GM12878 (cell line): ENCODE results near the gene RPL27A. TPM values are rescaled to one million over a fixed set of nuclear protein-coding genes. Genes with fewer than 3 reads are reported as not detected.

Source experiments
- ATAC-seq: fragments of 200-7000 bp; cut with Tn5 transposase; 3 replicates; pipeline ENCODE4 v1.9.1; 2020; ENCODE audit warnings: mild to moderate bottlenecking, moderate library complexity
- BruUV-seq: library from RNA; stranded (reverse); fragments of 400-500 nt; replicated peaks from 2 replicates; lab custom pipeline; 2021; lab: Mats Ljungman, UMichigan
- CTCF ChIA-PET: fragments of 300-600 bp; sonication (Branson Sonifier 250); formaldehyde crosslinking; extraction: SDS; loops from one replicate; lab custom pipeline; 2021; ENCODE audit warnings: inconsistent platforms; lab: Yijun Ruan, JAX
- POLR2A ChIA-PET: fragments of 350-600 bp; formaldehyde crosslinking; extraction: SDS; loops from one replicate; lab custom pipeline; 2021; ENCODE audit warnings: inconsistent platforms; lab: Charles Lee
- RAD21 ChIA-PET: fragments of 300-600 bp; sonication (Branson Sonifier 250); formaldehyde crosslinking; loops from one replicate; lab custom pipeline; 2023; ENCODE audit warnings: antibody characterized with exemption; ENCODE audit not compliant: unreplicated experiment; lab: Charles Lee
- SMC1A ChIA-PET: fragments of 300-600 bp; sonication (Branson Sonifier 250); formaldehyde crosslinking; loops from one replicate; lab custom pipeline; 2023; ENCODE audit not compliant: unreplicated experiment, uncharacterized antibody; lab: Charles Lee
- DNase-seq: peaks from one replicate; pipeline ENCODE4 v3.0.0-alpha.2; 2011; ENCODE audit warnings: low read depth, low spot score
- FAIRE-seq: peaks from 3 replicates; lab custom pipeline; 2011; peaks lifted over from hg19 to GRCh38; lab: Jason Lieb, UNC
- H2AFZ ChIP-seq: 2 replicates; pipeline ENCODE4 v1.6.0; 2011; ENCODE audit warnings: low read depth, low read length, control low read depth; ENCODE audit not compliant: control insufficient read depth
- H3K27ac ChIP-seq: 2 replicates; pipeline ENCODE4 v1.5.1; 2011; ENCODE audit warnings: control low read depth; ENCODE audit not compliant: control insufficient read depth, insufficient read depth
- H3K27me3 ChIP-seq, 2 experiments: replicated peaks in 1 of 2; 2 replicates each; pipeline versions ENCODE4 v1.6.0 to v1.6.1; 2011; ENCODE audit warnings: low read length in 1 of 2; ENCODE audit not compliant: control insufficient read depth in 2 of 2, insufficient read depth in 2 of 2
- H3K36me3 ChIP-seq, 2 experiments: 2 replicates each; pipeline ENCODE4 v1.5.1; 2011; ENCODE audit warnings: low read length in 1 of 2; ENCODE audit not compliant: control insufficient read depth in 2 of 2, insufficient read depth in 2 of 2
- H3K4me1 ChIP-seq: 2 replicates; pipeline ENCODE4 v1.6.1; 2011; ENCODE audit warnings: mild to moderate bottlenecking, low read length, moderate library complexity, mixed read lengths; ENCODE audit not compliant: control insufficient read depth, insufficient read depth
- H3K4me2 ChIP-seq: 2 replicates; pipeline ENCODE4 v1.6.0; 2011; ENCODE audit warnings: control low read depth; ENCODE audit not compliant: control insufficient read depth, insufficient read depth
- H3K4me3 ChIP-seq: fragments of 200-600 bp; sonication (generic); 2 replicates; pipeline ENCODE4 v1.5.1; 2016
- H3K79me2 ChIP-seq: 2 replicates; pipeline ENCODE4 v1.6.0; 2011; ENCODE audit warnings: low read length; ENCODE audit not compliant: control insufficient read depth, insufficient read depth
- H3K9ac ChIP-seq: 2 replicates; pipeline ENCODE4 v1.8.0; 2011; ENCODE audit warnings: low read length, control low read depth, mixed read lengths; ENCODE audit not compliant: control insufficient read depth, insufficient read depth
- H3K9me3 ChIP-seq: replicated peaks from 3 replicates; pipeline ENCODE4 v1.5.1; 2011; ENCODE audit warnings: mild to moderate bottlenecking, low read length; ENCODE audit not compliant: control insufficient read depth, insufficient read depth
- H4K20me1 ChIP-seq: 2 replicates; pipeline ENCODE4 v1.6.0; 2011; ENCODE audit not compliant: control insufficient read depth, insufficient read depth
- BHLHE40 ChIP-seq, 2 experiments: fragments of 450-650 bp in 1 of 2; IDR thresholded peaks; 2 replicates each; pipeline ENCODE4 v1.6.1; 2011 to 2017; ENCODE audit warnings: low read depth in 2 of 2, borderline replicate concordance in 1 of 2, improper control_type of control experiment in 1 of 2, low read length in 1 of 2, mild to moderate bottlenecking in 1 of 2
- CHD2 ChIP-seq: IDR thresholded peaks from 2 replicates; pipeline ENCODE4 v1.6.1; 2011; ENCODE audit warnings: low read depth, low read length, improper control_type of control experiment, borderline replicate concordance
- CHD4 ChIP-seq: fragments of 200-600 bp; sonication (generic); IDR thresholded peaks from 2 replicates; pipeline ENCODE4 v1.6.1; 2016; ENCODE audit warnings: mild to moderate bottlenecking
- CTCF ChIP-seq, 3 experiments: IDR thresholded peaks in 2 of 3; conservative IDR thresholded peaks in 1 of 3; 2 replicates each; pipeline ENCODE4 v1.5.1; 2011; ENCODE audit warnings: low read depth in 3 of 3, low read length in 3 of 3, mild to moderate bottlenecking in 3 of 3, control low read depth in 2 of 3, moderate library complexity in 2 of 3, inconsistent platforms in 1 of 3, mixed read lengths in 1 of 3; ENCODE audit not compliant: control insufficient read depth in 2 of 3, insufficient read depth in 1 of 3; ENCODE audit errors: extremely low read depth in 1 of 3
- IRF4 ChIP-seq: IDR thresholded peaks from 2 replicates; pipeline ENCODE4 v1.6.1; 2011; ENCODE audit warnings: low read depth, low read length
- LARP7 ChIP-seq: fragments of 450-650 bp; IDR thresholded peaks from 2 replicates; pipeline ENCODE4 v1.6.1; 2017; ENCODE audit warnings: mild to moderate bottlenecking
- NFYB ChIP-seq: IDR thresholded peaks from 2 replicates; pipeline ENCODE4 v1.6.1; 2011; ENCODE audit warnings: low read depth, mild to moderate bottlenecking, low read length, improper control_type of control experiment, moderate library complexity; ENCODE audit not compliant: insufficient read depth
- PAX5 ChIP-seq: IDR thresholded peaks from 2 replicates; pipeline ENCODE4 v1.6.1; 2011; ENCODE audit warnings: low read depth, low read length, borderline replicate concordance
- RBBP5 ChIP-seq: fragments of 200-600 bp; sonication (generic); conservative IDR thresholded peaks from 2 replicates; pipeline ENCODE4 v1.6.1; 2016
- RELB ChIP-seq: fragments of 450-650 bp; IDR thresholded peaks from 2 replicates; pipeline ENCODE4 v1.6.1; 2017; ENCODE audit warnings: low read depth, mild to moderate bottlenecking, moderate library complexity
- SREBF2 ChIP-seq: IDR thresholded peaks from 2 replicates; pipeline ENCODE4 v1.6.1; 2012; ENCODE audit warnings: mild to moderate bottlenecking, low read length
- USF2 ChIP-seq: IDR thresholded peaks from 2 replicates; pipeline ENCODE4 v1.6.1; 2011; ENCODE audit warnings: low read depth, low read length, improper control_type of control experiment, borderline replicate concordance
- ZNF687 ChIP-seq: fragments of 450-650 bp; IDR thresholded peaks from 2 replicates; pipeline ENCODE4 v1.6.1; 2017; ENCODE audit warnings: mild to moderate bottlenecking, moderate library complexity
- WGBS: methylation state at CpG from one replicate; pipeline ENCODE4 v1.1.6; 2016; ENCODE audit warnings: low lambda C conversion rate; ENCODE audit not compliant: insufficient replicate concordance, insufficient coverage; ENCODE audit errors: missing lambda C conversion rate; 5-methylcytosine and 5-hydroxymethylcytosine counted together
- in situ Hi-C: fragments of 300-500 bp; cut with MboI; formaldehyde crosslinking; loops from 9 replicates; pipeline ENCODE4 v1.14.3; 2018; ENCODE audit warnings: mixed read lengths
- intact Hi-C: fragments of 100-400 bp; cut with micrococcal nuclease; formaldehyde crosslinking; loops from one replicate; pipeline ENCODE4 v1.14.2; 2022; ENCODE audit not compliant: unreplicated experiment
- polyA plus RNA-seq, 11 experiments: library from polyadenylated mRNA; depleted of rRNA in 4 of 11; unstranded in 6 of 11; stranded (reverse) in 5 of 11; fragments of >200 nt; fragmentation: Nextera tagmentation in 4 of 11; fragmentation: Illumina TruSeq in 1 of 11; extraction: Ambion mirVana in 4 of 11; extraction: Trizol in 1 of 11; gene quantifications; 1 replicate in 1 of 11; 2 replicates in 10 of 11; pipeline versions ENCODE4 v1.2.1 to v1.2.3, GENCODE V29; 2011 to 2016; ENCODE audit warnings: inconsistent platforms in 2 of 11, missing spikeins in 2 of 11, low read depth in 1 of 11
- total RNA-seq, 4 experiments: library from RNA; depleted of rRNA in 3 of 4; stranded (reverse); fragments of >200 nt in 3 of 4; fragmentation: Illumina TruSeq in 1 of 4; extraction: Trizol in 1 of 4; gene quantifications; 2 replicates each; pipeline versions ENCODE4 v1.2.1 to v1.2.3, GENCODE V29; 2013 to 2021

The RPL27A gene
- total and polyA plus RNA-seq, 10 of the 15 experiments (the other 5 are each of a cell fraction or from before 2014, with no cell fraction given), result 978 to 4,776 (median 1,959) TPM

GRCh38 chr11:8650401-8650990 lies 32.1 kb upstream of the RPL27A start:
- POLR2A ChIA-PET, result no interaction called here
- Histone ChIP-seq H3K4me2 (no peak overlapping the region), H3K27me3 (no peaks in the 10 kb centered on the region), H3K36me3 (peaks cover 5 to 19% of the 10 kb centered on the region in 2 experiments), H4K20me1 (no peaks in the 10 kb centered on the region), H3K27ac (no peak overlapping the region), H3K9me3 (no peaks in the 10 kb centered on the region), H3K9ac (no peak overlapping the region), H3K4me3 (no peak overlapping the region), H3K4me1 (no peaks in the 10 kb centered on the region), H2AFZ (no peak overlapping the region), H3K79me2 (no peaks in the 10 kb centered on the region)
- no TSS peak for BruUV-seq
- intact Hi-C loops (no loop called here), in situ Hi-C loops (no loop called here)
- SMC1A ChIA-PET, result no interaction called here
- RAD21 ChIA-PET, result no interaction called here
- CTCF ChIA-PET, result no interaction called here
- WGBS, result 95% methylated on average over 2 of the region's 2 CpGs
- ATAC-seq, result no peak
- no peak for DNase-seq
- no peak for FAIRE-seq
- TF ChIP-seq PAX5 (no peak), CHD4 (no peak), USF2 (no peak), RBBP5 (no peak), CHD2 (no peak), ZNF687 (no peak), IRF4 (no peak), CTCF (IDR thresholded peaks at IDR 0.05 in 2 of 3, conservative IDR thresholded peaks at IDR 0.05 in 1 of 3; ENCODE audit: control insufficient read depth in 2 of 3, extremely low read depth in 1 of 3, insufficient read depth in 1 of 3, low read depth in 3 of 3, low read length in 3 of 3) (no peak), RELB (no peak), BHLHE40 (IDR thresholded peaks at IDR 0.05; ENCODE audit: borderline replicate concordance in 1 of 2, low read depth in 2 of 2, low read length in 1 of 2) (no peak), LARP7 (no peak), SREBF2 (no peak), NFYB (no peak)
